HG03457 (cell line): ENCODE data around the gene DUSP16.
A peak's percentile ranks its signal among the peaks of the same experiment; 100 is the strongest.
"Not testable (repeated sequence)": the region's sequence is repeated elsewhere in the genome, so short reads cannot be mapped to it uniquely, and the experiment has no call there.

Experiments
- ATAC-seq: cut with Tn5 transposase; IDR thresholded peaks from one replicate; pipeline ENCODE4 v1.9.1; 2021; ENCODE audit warnings: moderate number of reproducible peaks; ENCODE audit not compliant: unreplicated experiment

The DUSP16 gene

GRCh38 chr12:12562585-12563261, at the start of gene DUSP16:
Gene DUSP16 (minus strand): TSS chr12:12562863. CDS start chr12:12521098, 41,765 bp downstream.
- peak; percentile 54 for ATAC-seq

- no peak for ATAC-seq
These were observed 49.7 kb upstream of the DUSP16 start for GRCh38 chr12:12612358-12612757.

- ATAC-seq, result peak; percentile 63
These were observed 49.0 kb upstream of the DUSP16 start, which contains the start of gene CREBL2 for GRCh38 chr12:12611512-12612306. Gene CREBL2 (plus strand): TSS chr12:12611876. CDS start chr12:12612173, 297 bp downstream.

- ATAC-seq, result no peak
These were observed 48.0 kb upstream of the DUSP16 start for GRCh38 chr12:12610711-12611110.

GRCh38 chr12:12609692-12610091, 47.0 kb upstream of the DUSP16 start:
- ATAC-seq, result no peak

GRCh38 chr12:12608557-12608957, 45.9 kb upstream of the DUSP16 start:
- ATAC-seq, result no peak

- ATAC-seq, result no peak
These were observed 44.3 kb upstream of the DUSP16 start for GRCh38 chr12:12606781-12607589.

- no peak for ATAC-seq
These were observed 42.1 kb upstream of the DUSP16 start for GRCh38 chr12:12604740-12605139.

- no peak for ATAC-seq
These were observed 38.0 kb upstream of the DUSP16 start for GRCh38 chr12:12600659-12601058.

- no peak for ATAC-seq
These were observed 37.3 kb upstream of the DUSP16 start for GRCh38 chr12:12599750-12600643.

GRCh38 chr12:12598864-12599263, 36.2 kb upstream of the DUSP16 start:
- ATAC-seq, result no peak

GRCh38 chr12:12596598-12596997, 33.9 kb upstream of the DUSP16 start:
- not testable (repeated sequence) for ATAC-seq

- ATAC-seq, result not testable (repeated sequence)
These were observed 33.3 kb upstream of the DUSP16 start for GRCh38 chr12:12595929-12596328.

- ATAC-seq, result no peak
These were observed 30.3 kb upstream of the DUSP16 start for GRCh38 chr12:12592930-12593329.

GRCh38 chr12:12590961-12591360, 28.3 kb upstream of the DUSP16 start:
- no peak for ATAC-seq

- not testable (repeated sequence) for ATAC-seq
These were observed 25.8 kb upstream of the DUSP16 start for GRCh38 chr12:12588436-12588835.

GRCh38 chr12:12587878-12588277, 25.2 kb upstream of the DUSP16 start:
- no peak for ATAC-seq

GRCh38 chr12:12586879-12587675, 24.4 kb upstream of the DUSP16 start:
- no peak for ATAC-seq

- ATAC-seq, result no peak
These were observed 22.6 kb upstream of the DUSP16 start for GRCh38 chr12:12585115-12585863.
